HG02884 (cell line): ENCODE results near the gene TJP1.
"Not testable (repeated sequence)": the region's sequence is repeated elsewhere in the genome, so short reads cannot be mapped to it uniquely, and the experiment has no call there.

Experiments
- ATAC-seq: cut with Tn5 transposase; IDR thresholded peaks from one replicate; pipeline ENCODE4 v1.9.1; 2021; ENCODE audit warnings: mild to moderate bottlenecking, moderate library complexity; ENCODE audit not compliant: unreplicated experiment

The TJP1 gene

GRCh38 chr15:29708519-29708918 lies 113.7 kb downstream of the TJP1 start:
- ATAC-seq = no peak

GRCh38 chr15:29704950-29705597 lies 117.2 kb downstream of the TJP1 start:
- no peak for ATAC-seq

- ATAC-seq = no peak
Measured at GRCh38 chr15:29701151-29701550, 121.1 kb downstream of the TJP1 start.

GRCh38 chr15:29700296-29700695 lies 122.0 kb downstream of the TJP1 start:
- ATAC-seq = no peak

GRCh38 chr15:29699791-29700190 lies 122.5 kb downstream of the TJP1 start:
- no peak for ATAC-seq

- ATAC-seq = no peak
Measured at GRCh38 chr15:29698030-29698701, 124.1 kb downstream of the TJP1 start.

- ATAC-seq = no peak
Measured at GRCh38 chr15:29696950-29697738, 125.1 kb downstream of the TJP1 start.

- ATAC-seq = not testable (repeated sequence)
Measured at GRCh38 chr15:29696506-29696905, 125.8 kb downstream of the TJP1 start.

GRCh38 chr15:29695489-29696167 lies 126.6 kb downstream of the TJP1 start:
- no peak for ATAC-seq

GRCh38 chr15:29693225-29693624 lies 129.0 kb downstream of the TJP1 start:
- no peak for ATAC-seq

- no peak for ATAC-seq
Measured at GRCh38 chr15:29692527-29692926, 129.7 kb downstream of the TJP1 start.

- no peak for ATAC-seq
Measured at GRCh38 chr15:29690765-29691475, 131.3 kb downstream of the TJP1 start.

- no peak for ATAC-seq
Measured at GRCh38 chr15:29689287-29689986, 132.8 kb downstream of the TJP1 start.

- ATAC-seq = no peak
Measured at GRCh38 chr15:29688506-29689286, 133.6 kb downstream of the TJP1 start.

- no peak for ATAC-seq
Measured at GRCh38 chr15:29687939-29688505, 134.2 kb downstream of the TJP1 start.

GRCh38 chr15:29687204-29687815 lies 135.0 kb downstream of the TJP1 start:
- no peak for ATAC-seq

GRCh38 chr15:29686445-29687203 lies 135.6 kb downstream of the TJP1 start:
- no peak for ATAC-seq

- no peak for ATAC-seq
Measured at GRCh38 chr15:29686079-29686425, 136.2 kb downstream of the TJP1 start.
